Fibroblast of mammary gland (primary cell): ENCODE measurements around the gene LRRFIP1.
"Not testable (repeated sequence)": the region's sequence is repeated elsewhere in the genome, so short reads cannot be mapped to it uniquely, and the experiment has no call there.

ENCODE experiments used
- DNase-seq: peaks from one replicate; pipeline ENCODE4 v3.0.0-alpha.2; 2010; ENCODE audit warnings: low read depth
- H3K4me3 ChIP-seq: 2 replicates; pipeline ENCODE4 v1.5.1; 2011; ENCODE audit warnings: low read depth, mild to moderate bottlenecking, low read length, moderate library complexity; ENCODE audit not compliant: control insufficient read depth
- TF ChIP-seq, protein P1 (sequence below): conservative IDR thresholded peaks from 2 replicates; pipeline ENCODE4 v1.5.1; 2011; ENCODE audit warnings: low read depth, low read length, inconsistent platforms; ENCODE audit not compliant: control insufficient read depth, insufficient read depth

Gene LRRFIP1

GRCh38 chr2:237773826-237774225, 146.4 kb downstream of the LRRFIP1 start:
- TF ChIP-seq, protein P1, sequence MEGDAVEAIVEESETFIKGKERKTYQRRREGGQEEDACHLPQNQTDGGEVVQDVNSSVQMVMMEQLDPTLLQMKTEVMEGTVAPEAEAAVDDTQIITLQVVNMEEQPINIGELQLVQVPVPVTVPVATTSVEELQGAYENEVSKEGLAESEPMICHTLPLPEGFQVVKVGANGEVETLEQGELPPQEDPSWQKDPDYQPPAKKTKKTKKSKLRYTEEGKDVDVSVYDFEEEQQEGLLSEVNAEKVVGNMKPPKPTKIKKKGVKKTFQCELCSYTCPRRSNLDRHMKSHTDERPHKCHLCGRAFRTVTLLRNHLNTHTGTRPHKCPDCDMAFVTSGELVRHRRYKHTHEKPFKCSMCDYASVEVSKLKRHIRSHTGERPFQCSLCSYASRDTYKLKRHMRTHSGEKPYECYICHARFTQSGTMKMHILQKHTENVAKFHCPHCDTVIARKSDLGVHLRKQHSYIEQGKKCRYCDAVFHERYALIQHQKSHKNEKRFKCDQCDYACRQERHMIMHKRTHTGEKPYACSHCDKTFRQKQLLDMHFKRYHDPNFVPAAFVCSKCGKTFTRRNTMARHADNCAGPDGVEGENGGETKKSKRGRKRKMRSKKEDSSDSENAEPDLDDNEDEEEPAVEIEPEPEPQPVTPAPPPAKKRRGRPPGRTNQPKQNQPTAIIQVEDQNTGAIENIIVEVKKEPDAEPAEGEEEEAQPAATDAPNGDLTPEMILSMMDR: no peak
- DNase-seq: no peak
- no peak overlapping the region for H3K4me3 ChIP-seq

GRCh38 chr2:237774811-237775553, 147.6 kb downstream of the LRRFIP1 start:
- H3K4me3 ChIP-seq: no peak overlapping the region
- DNase-seq: peak; percentile 58
- TF ChIP-seq, protein P1: peak; percentile 59

GRCh38 chr2:237779521-237779920, 152.1 kb downstream of the LRRFIP1 start:
- DNase-seq: no peak
- H3K4me3 ChIP-seq: no peak overlapping the region
- TF ChIP-seq, protein P1: no peak

GRCh38 chr2:237782181-237782580, 154.8 kb downstream of the LRRFIP1 start:
- TF ChIP-seq, protein P1: no peak
- no peak overlapping the region for H3K4me3 ChIP-seq
- no peak for DNase-seq

DNA sequence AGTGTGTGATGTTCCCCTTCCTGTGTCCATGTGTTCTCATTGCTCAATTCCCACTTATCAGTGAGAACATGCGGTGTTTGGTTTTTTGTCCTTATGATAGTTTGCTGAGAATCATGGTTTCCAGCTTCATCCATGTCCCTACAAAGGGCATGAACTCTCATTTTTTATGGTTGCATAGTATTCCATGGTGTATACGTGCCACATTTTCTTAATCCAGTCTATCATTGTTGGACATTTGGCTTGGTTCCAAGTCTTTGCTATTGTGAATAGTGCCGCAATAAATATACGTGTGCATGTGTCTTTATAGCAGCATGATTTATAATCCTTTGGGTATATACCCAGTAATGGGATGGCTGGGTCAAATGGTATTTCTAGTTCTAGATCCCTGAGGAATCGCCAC, 156.3 kb downstream of the LRRFIP1 start:
- DNase-seq, H3K4me3 ChIP-seq: not testable (repeated sequence)

DNA sequence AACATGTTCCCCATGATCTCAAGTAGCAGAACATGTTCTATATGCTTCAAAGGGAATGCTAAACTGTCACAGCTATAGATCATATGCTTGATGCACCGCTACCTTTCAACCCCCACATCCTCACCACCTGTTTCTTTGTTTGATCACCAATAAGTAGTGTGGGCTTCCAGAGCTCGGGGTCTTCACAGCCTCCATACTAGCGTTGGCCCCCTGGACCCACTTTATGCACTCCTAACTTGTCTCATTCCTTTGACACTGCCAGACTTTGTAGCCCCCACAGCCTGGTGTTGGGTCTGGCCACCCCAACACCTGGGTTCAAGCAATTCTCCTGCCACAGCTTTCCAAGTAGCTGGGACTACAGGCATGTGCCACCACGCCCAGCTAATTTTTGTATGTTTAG, 159.5 kb downstream of the LRRFIP1 start:
- TF ChIP-seq, protein P1: no peak
- no peak overlapping the region for H3K4me3 ChIP-seq
- DNase-seq: no peak

DNA sequence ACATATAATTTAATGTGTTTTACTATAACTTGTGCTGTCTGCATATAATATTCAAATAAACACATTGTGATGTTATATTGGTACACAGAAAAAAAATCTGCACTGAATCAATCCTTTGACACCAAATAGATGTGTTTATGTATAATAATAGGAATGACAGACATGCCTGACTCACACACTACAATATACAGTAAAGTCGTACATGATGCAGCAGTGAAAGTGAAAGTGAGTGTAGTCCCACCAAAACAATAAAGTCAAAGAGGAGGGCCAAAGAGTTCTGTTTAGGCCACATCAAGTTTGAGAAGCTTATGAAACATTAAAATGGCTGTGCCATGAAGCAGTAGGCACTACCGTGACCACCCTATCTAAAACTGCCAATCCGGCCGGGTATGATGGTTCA, 163.0 kb downstream of the LRRFIP1 start:
- TF ChIP-seq, protein P1: no peak
- no peak overlapping the region for H3K4me3 ChIP-seq
- DNase-seq: peak; percentile 42
